ENCODE measurements around the gene SPR.

DNA sequence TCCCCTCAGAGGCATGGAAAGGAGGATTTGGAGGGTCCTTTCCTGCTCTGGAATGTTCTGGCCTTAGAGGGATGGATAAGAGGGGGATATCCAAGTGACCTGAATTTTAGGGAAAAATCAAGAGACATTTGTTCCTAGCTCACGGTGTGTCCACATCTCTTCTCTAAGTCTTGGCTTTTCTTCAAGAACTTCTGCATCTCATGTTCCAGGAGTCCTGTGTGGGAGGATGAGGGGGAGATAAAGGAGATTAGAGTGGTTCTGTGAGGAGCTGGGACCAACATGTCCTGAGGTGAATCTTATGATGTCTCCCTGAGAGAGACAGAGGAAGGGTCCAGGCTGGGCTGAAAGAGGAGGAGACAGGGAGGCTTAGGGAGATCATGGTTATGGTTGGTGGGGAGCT lies 41.8 kb downstream of the SPR start:
- TF ChIP-seq, protein P1, sequence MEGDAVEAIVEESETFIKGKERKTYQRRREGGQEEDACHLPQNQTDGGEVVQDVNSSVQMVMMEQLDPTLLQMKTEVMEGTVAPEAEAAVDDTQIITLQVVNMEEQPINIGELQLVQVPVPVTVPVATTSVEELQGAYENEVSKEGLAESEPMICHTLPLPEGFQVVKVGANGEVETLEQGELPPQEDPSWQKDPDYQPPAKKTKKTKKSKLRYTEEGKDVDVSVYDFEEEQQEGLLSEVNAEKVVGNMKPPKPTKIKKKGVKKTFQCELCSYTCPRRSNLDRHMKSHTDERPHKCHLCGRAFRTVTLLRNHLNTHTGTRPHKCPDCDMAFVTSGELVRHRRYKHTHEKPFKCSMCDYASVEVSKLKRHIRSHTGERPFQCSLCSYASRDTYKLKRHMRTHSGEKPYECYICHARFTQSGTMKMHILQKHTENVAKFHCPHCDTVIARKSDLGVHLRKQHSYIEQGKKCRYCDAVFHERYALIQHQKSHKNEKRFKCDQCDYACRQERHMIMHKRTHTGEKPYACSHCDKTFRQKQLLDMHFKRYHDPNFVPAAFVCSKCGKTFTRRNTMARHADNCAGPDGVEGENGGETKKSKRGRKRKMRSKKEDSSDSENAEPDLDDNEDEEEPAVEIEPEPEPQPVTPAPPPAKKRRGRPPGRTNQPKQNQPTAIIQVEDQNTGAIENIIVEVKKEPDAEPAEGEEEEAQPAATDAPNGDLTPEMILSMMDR (IDR thresholded peaks at IDR 0.05; ENCODE audit: low read depth, low read length): no peak
- no peak for TF ChIP-seq EZH2phosphoT487 (IDR thresholded peaks at IDR 0.05; ENCODE audit: low read depth)

Data from OCI-LY3 (cell line).